HEK293 (cell line): ENCODE measurements around the gene ALG3.

Experiments used
- CTCF ChIA-PET: fragments of 350-600 bp; formaldehyde crosslinking; extraction: SDS; loops from one replicate; lab custom pipeline; 2021; ENCODE audit warnings: antibody characterized with exemption; lab: Yijun Ruan, JAX
- POLR2A ChIA-PET: fragments of 300-600 bp; formaldehyde crosslinking; extraction: SDS; loops from one replicate; lab custom pipeline; 2020; ENCODE audit warnings: antibody characterized with exemption, inconsistent platforms; lab: Yijun Ruan, JAX
- H3K27ac ChIP-seq: fragments of 200-500 bp; sonication (Bioruptor generic); 2 replicates; pipeline ENCODE4 v1.5.1; 2014; ENCODE audit warnings: low read depth, low read length, control low read depth, inconsistent platforms; ENCODE audit errors: extremely low read depth
- H3K36me3 ChIP-seq, 2 experiments: fragments of 200-500 bp in 1 of 2; sonication (Bioruptor generic) in 1 of 2; 1 replicate in 1 of 2; 2 replicates in 1 of 2; pipeline ENCODE4 v1.5.1; 2014 to 2017; ENCODE audit warnings: inconsistent platforms in 2 of 2, low read length in 2 of 2; ENCODE audit not compliant: control insufficient read depth in 2 of 2, insufficient read depth in 1 of 2
- H3K4me1 ChIP-seq: fragments of 200-500 bp; sonication (Bioruptor generic); 2 replicates; pipeline ENCODE4 v1.5.1; 2014; ENCODE audit warnings: mild to moderate bottlenecking, low read length, inconsistent platforms; ENCODE audit not compliant: control insufficient read depth, insufficient read depth
- H3K4me3 ChIP-seq: 2 replicates; pipeline ENCODE4 v1.5.1; 2011; ENCODE audit warnings: low read depth, mild to moderate bottlenecking, control low read depth, low read length, moderate library complexity
- H3K9me3 ChIP-seq: fragments of 200-500 bp; sonication (Bioruptor generic); 2 replicates; pipeline ENCODE4 v1.5.1; 2014; ENCODE audit warnings: low read depth, low read length, inconsistent platforms; ENCODE audit not compliant: control insufficient read depth, insufficient read depth
- KLF9 ChIP-seq: fragments of 450-650 bp; formaldehyde crosslinking; IDR thresholded peaks from 2 replicates; pipeline ENCODE4 v1.5.1; 2016; ENCODE audit warnings: missing biosample characterization, missing genetic modification characterization, low read depth
- OSR2 ChIP-seq: fragments of 450-650 bp; formaldehyde crosslinking; IDR thresholded peaks from 2 replicates; pipeline ENCODE4 v1.5.1; 2016; ENCODE audit warnings: missing biosample characterization, missing genetic modification characterization
- SP2 ChIP-seq: fragments of 450-650 bp; formaldehyde crosslinking; IDR thresholded peaks from 2 replicates; pipeline ENCODE4 v1.5.1; 2016; ENCODE audit warnings: missing biosample characterization, missing genetic modification characterization
- SP3 ChIP-seq: fragments of 450-650 bp; formaldehyde crosslinking; IDR thresholded peaks from 2 replicates; pipeline ENCODE4 v1.5.1; 2016; ENCODE audit warnings: missing biosample characterization, missing genetic modification characterization
- ZEB2 ChIP-seq: fragments of 450-650 bp; formaldehyde crosslinking; IDR thresholded peaks from 2 replicates; pipeline ENCODE4 v1.5.1; 2016; ENCODE audit warnings: missing biosample characterization, missing genetic modification characterization
- ZFP37 ChIP-seq: fragments of 450-650 bp; formaldehyde crosslinking; IDR thresholded peaks from 2 replicates; pipeline ENCODE4 v1.5.1; 2016; ENCODE audit warnings: missing biosample characterization, missing genetic modification characterization
- ZIC2 ChIP-seq: fragments of 450-650 bp; formaldehyde crosslinking; IDR thresholded peaks from 2 replicates; pipeline ENCODE4 v1.5.1; 2016; ENCODE audit warnings: missing biosample characterization, missing genetic modification characterization
- ZNF202 ChIP-seq: fragments of 450-650 bp; formaldehyde crosslinking; IDR thresholded peaks from 2 replicates; pipeline ENCODE4 v1.5.1; 2016; ENCODE audit warnings: missing biosample characterization, missing genetic modification characterization, borderline replicate concordance
- ZNF266 ChIP-seq: fragments of 450-650 bp; formaldehyde crosslinking; IDR thresholded peaks from 2 replicates; pipeline ENCODE4 v1.5.1; 2016; ENCODE audit warnings: missing biosample characterization, missing genetic modification characterization, low read depth
- ZNF426 ChIP-seq: fragments of 450-650 bp; formaldehyde crosslinking; IDR thresholded peaks from 2 replicates; pipeline ENCODE4 v1.5.1; 2017; ENCODE audit warnings: missing biosample characterization, missing genetic modification characterization, mild to moderate bottlenecking, inconsistent platforms, moderate library complexity
- ZNF510 ChIP-seq: fragments of 450-650 bp; formaldehyde crosslinking; IDR thresholded peaks from 2 replicates; pipeline ENCODE4 v1.5.1; 2018; ENCODE audit warnings: mild to moderate bottlenecking, missing genetic modification characterization, missing biosample characterization; ENCODE audit not compliant: insufficient replicate concordance
- ZNF521 ChIP-seq: fragments of 450-650 bp; formaldehyde crosslinking; IDR thresholded peaks from 2 replicates; pipeline ENCODE4 v1.5.1; 2017; ENCODE audit warnings: missing biosample characterization, mild to moderate bottlenecking, missing genetic modification characterization
- ZNF544 ChIP-seq: fragments of 450-650 bp; formaldehyde crosslinking; IDR thresholded peaks from 2 replicates; pipeline ENCODE4 v1.5.0; 2017; ENCODE audit warnings: missing biosample characterization, missing genetic modification characterization
- ZNF600 ChIP-seq: fragments of 450-650 bp; formaldehyde crosslinking; IDR thresholded peaks from 2 replicates; pipeline ENCODE4 v1.5.1; 2016; ENCODE audit warnings: missing biosample characterization, missing genetic modification characterization
- ZNF664 ChIP-seq: fragments of 450-650 bp; formaldehyde crosslinking; IDR thresholded peaks from 2 replicates; pipeline ENCODE4 v1.5.1; 2016; ENCODE audit warnings: missing biosample characterization, missing genetic modification characterization
- ZSCAN5A ChIP-seq: fragments of 450-650 bp; formaldehyde crosslinking; IDR thresholded peaks from 2 replicates; pipeline ENCODE4 v1.5.1; 2016; ENCODE audit warnings: missing biosample characterization, missing genetic modification characterization
- TF ChIP-seq, protein P1 (sequence below): fragments of 450-650 bp; formaldehyde crosslinking; IDR thresholded peaks from 2 replicates; pipeline ENCODE4 v1.5.1; 2016; ENCODE audit warnings: missing biosample characterization, missing genetic modification characterization
- TF ChIP-seq, protein P2 (sequence below): fragments of 450-650 bp; formaldehyde crosslinking; IDR thresholded peaks from 2 replicates; pipeline ENCODE4 v1.5.1; 2016; ENCODE audit warnings: missing biosample characterization, missing genetic modification characterization

Gene ALG3

GRCh38 chr3:184234671-184235380 is 13.9 kb downstream of the ALG3 start:
- no peaks in the 10 kb centered on the region for H3K9me3 ChIP-seq
- H3K4me3 ChIP-seq: no peak overlapping the region
- ChIA-PET POLR2A (interaction anchor here (0.5 kb wide), 1 partner anchor 70 kb away, joined by 4 read pairs; no protein-coding TSS in a partner anchor), CTCF (no interaction called here)
- TF ChIP-seq OSR2: no peak
- no peak for TF ChIP-seq SP2
- TF ChIP-seq ZNF510 (tag by site-specific recombination): no peak
- TF ChIP-seq, protein P1, sequence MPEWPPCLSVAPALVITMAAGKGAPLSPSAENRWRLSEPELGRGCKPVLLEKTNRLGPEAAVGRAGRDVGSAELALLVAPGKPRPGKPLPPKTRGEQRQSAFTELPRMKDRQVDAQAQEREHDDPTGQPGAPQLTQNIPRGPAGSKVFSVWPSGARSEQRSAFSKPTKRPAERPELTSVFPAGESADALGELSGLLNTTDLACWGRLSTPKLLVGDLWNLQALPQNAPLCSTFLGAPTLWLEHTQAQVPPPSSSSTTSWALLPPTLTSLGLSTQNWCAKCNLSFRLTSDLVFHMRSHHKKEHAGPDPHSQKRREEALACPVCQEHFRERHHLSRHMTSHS (tag by site-specific recombination): no peak
- TF ChIP-seq ZNF664: no peak
- no peak for TF ChIP-seq ZNF544 (tag by site-specific recombination)
- TF ChIP-seq ZNF426 (tag by site-specific recombination): no peak
- no peak for TF ChIP-seq ZNF202 (tag by site-specific recombination)
- no peaks in the 10 kb centered on the region for H3K4me1 ChIP-seq
- H3K36me3 ChIP-seq: no peaks in the 10 kb centered on the region
- no peak overlapping the region for H3K27ac ChIP-seq

DNA sequence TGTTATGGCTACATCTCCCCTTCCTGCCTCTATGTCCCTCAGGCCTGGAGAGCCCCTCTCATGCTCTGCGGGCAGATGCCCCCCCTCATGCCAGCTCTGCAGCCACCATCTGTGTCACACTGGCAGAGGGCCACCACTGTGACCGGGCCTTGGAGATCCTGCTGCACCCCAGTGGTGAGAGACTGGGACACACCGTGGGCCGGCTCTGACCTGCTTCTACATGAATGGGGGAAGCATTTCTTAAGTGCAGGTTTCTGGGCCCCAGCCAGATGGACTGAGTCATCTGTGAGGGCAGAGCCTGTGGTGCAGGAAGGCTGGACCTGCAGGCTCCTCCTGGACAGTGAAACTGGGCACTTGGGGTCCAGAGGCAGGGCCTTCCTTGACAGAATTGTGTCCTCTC is 14.5 kb downstream of the ALG3 start:
- H3K4me3 ChIP-seq: no peak overlapping the region
- H3K4me1 ChIP-seq: no peaks in the 10 kb centered on the region
- H3K27ac ChIP-seq: no peak overlapping the region
- no peaks in the 10 kb centered on the region for H3K36me3 ChIP-seq
- POLR2A ChIA-PET: no interaction called here
- CTCF ChIA-PET: no interaction called here
- no peak for TF ChIP-seq ZNF266 (tag by site-specific recombination)
- TF ChIP-seq, protein P2, sequence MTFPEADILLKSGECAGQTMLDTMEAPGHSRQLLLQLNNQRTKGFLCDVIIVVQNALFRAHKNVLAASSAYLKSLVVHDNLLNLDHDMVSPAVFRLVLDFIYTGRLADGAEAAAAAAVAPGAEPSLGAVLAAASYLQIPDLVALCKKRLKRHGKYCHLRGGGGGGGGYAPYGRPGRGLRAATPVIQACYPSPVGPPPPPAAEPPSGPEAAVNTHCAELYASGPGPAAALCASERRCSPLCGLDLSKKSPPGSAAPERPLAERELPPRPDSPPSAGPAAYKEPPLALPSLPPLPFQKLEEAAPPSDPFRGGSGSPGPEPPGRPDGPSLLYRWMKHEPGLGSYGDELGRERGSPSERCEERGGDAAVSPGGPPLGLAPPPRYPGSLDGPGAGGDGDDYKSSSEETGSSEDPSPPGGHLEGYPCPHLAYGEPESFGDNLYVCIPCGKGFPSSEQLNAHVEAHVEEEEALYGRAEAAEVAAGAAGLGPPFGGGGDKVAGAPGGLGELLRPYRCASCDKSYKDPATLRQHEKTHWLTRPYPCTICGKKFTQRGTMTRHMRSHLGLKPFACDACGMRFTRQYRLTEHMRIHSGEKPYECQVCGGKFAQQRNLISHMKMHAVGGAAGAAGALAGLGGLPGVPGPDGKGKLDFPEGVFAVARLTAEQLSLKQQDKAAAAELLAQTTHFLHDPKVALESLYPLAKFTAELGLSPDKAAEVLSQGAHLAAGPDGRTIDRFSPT (tag by site-specific recombination): peak; percentile 23; the same call in 1 of the 2 replicates
- TF ChIP-seq ZNF521 (tag by site-specific recombination): no peak
- 0 out of 2 replicates have a peak, but pooled peaks have one; percentile 24 for TF ChIP-seq ZNF600 (tag by site-specific recombination)
- 0 out of 2 replicates have a peak, but pooled peaks have one; percentile 38 for TF ChIP-seq ZIC2
- TF ChIP-seq ZFP37 (tag by site-specific recombination): peak; percentile 93
- H3K9me3 ChIP-seq: no peaks in the 10 kb centered on the region

DNA sequence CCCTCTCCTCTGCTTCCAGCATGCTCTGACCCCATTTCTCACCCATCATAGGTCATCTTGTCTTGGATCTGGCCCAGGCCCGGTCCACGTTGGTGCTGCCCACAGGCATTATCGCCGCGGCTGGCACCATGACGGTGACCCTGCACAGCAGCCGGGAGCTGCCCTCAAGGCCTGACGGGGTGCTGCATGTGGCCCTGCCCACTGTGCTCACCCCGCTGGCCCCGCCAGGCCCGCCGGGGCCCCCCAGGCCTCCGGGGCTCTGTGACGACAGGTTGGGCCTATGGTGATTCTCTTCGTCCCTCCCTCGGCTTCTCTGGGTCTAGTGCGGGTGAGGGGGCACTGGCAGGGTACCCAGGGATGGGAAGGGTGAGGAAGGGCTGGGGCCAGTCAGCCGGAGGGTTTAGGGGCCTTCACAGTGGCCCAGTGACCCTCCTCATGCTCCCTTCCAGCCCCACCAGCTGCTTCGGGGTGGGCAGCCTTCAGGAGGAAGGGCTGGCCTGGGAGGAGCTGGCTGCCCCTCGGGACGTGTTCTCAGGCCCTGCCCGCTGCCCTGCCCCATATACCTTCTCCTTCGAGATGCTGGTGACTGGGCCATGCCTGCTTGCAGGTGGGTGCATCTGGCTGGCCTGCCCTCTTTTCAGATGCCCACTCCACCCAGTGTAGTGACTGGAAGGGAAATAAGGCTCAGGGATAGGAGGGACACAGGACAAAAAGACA is 15.5 kb downstream of the ALG3 start:
- no peaks in the 10 kb centered on the region for H3K4me1 ChIP-seq
- POLR2A ChIA-PET: no interaction called here
- H3K36me3 ChIP-seq: no peaks in the 10 kb centered on the region
- H3K27ac ChIP-seq: no peak overlapping the region
- CTCF ChIA-PET: no interaction called here
- no peaks in the 10 kb centered on the region for H3K9me3 ChIP-seq
- no peak overlapping the region for H3K4me3 ChIP-seq
- TF ChIP-seq ZNF202 (tag by site-specific recombination) (no peak), ZSCAN5A (tag by site-specific recombination) (no peak), ZEB2 (tag by site-specific recombination) (no peak), SP3 (tag by site-specific recombination) (no peak), KLF9 (tag by site-specific recombination) (no peak)
